Prostate gland (tissue), 2 donors: ENCODE data around the gene LAMA4. TPM values are rescaled to one million over a fixed set of nuclear protein-coding genes. Genes with fewer than 3 reads are reported as not detected.

Source experiments
- DNase-seq: peaks from one replicate; pipeline ENCODE4 v3.0.0-alpha.2; 2019; ENCODE audit warnings: low spot score
- H3K27ac ChIP-seq, 2 donors: fragments of 200-600 bp; sonication (generic); 2 replicates each; pipeline ENCODE4 v1.5.1; 2017 to 2019
- H3K27me3 ChIP-seq: fragments of 200-600 bp; sonication (generic); replicated peaks from 2 replicates; pipeline ENCODE4 v1.5.1; 2019; ENCODE audit not compliant: insufficient read depth
- H3K36me3 ChIP-seq, 2 donors: fragments of 200-600 bp; sonication (generic); 1 replicate in 1 of 2; 2 replicates in 1 of 2; pipeline versions ENCODE4 v1.5.1 to v1.8.1; 2017 to 2019
- H3K4me1 ChIP-seq: fragments of 200-600 bp; sonication (generic); replicated peaks from 2 replicates; pipeline ENCODE4 v1.5.1; 2019
- H3K4me3 ChIP-seq, 2 donors: fragments of 200-600 bp; sonication (generic); 2 replicates each; pipeline ENCODE4 v1.5.1; 2017 to 2019
- H3K9me3 ChIP-seq: fragments of 200-600 bp; sonication (generic); 2 replicates; pipeline ENCODE4 v1.5.1; 2017
- CTCF ChIP-seq, 4 experiments: fragments of 200-600 bp in 2 of 4; fragments of 450-650 bp in 2 of 4; sonication (generic) in 2 of 4; IDR thresholded peaks; 1 replicate in 3 of 4; 2 replicates in 1 of 4; pipeline ENCODE4 v1.5.1; 2016 to 2019; ENCODE audit warnings: antibody characterized with exemption in 4 of 4, mild to moderate bottlenecking in 2 of 4, moderate library complexity in 2 of 4
- POLR2A ChIP-seq: fragments of 450-650 bp; IDR thresholded peaks from one replicate; pipeline ENCODE4 v1.6.1; 2016; ENCODE audit warnings: antibody characterized with exemption, mild to moderate bottlenecking
- POLR2AphosphoS5 ChIP-seq: sonication (generic); formaldehyde crosslinking; IDR thresholded peaks from one replicate; pipeline ENCODE4 v1.6.1; 2017; ENCODE audit warnings: antibody characterized with exemption
- WGBS: methylation state at CpG from one replicate; pipeline ENCODE4 v1.1.5; 2018; 5-methylcytosine and 5-hydroxymethylcytosine counted together
- intact Hi-C: fragments of 100-400 bp; cut with DNase I; formaldehyde crosslinking; loops from one replicate; pipeline ENCODE4 v1.14.2; 2022
- total RNA-seq, 2 donors: library from RNA; depleted of rRNA; stranded (reverse); fragments of >200 nt; gene quantifications; one replicate each; pipeline ENCODE4 v1.1.0, GENCODE V29; 2016

Gene LAMA4
- total RNA-seq, 2 donors from 2014 or later, result 9.6 to 48.3 TPM

- 29% methylated on average over 21 of the region's 21 CpGs for WGBS
- Histone ChIP-seq H3K9me3 (no peaks in the 10 kb centered on the region), H3K27me3 (no peaks in the 10 kb centered on the region), H3K27ac (no peak overlapping the region), H3K4me1 (no peaks in the 10 kb centered on the region), H3K4me3 (no peak overlapping the region), H3K36me3 (no peaks in the 10 kb centered on the region)
- DNase-seq, result peak; percentile 46
- peak; percentile 37 to 68 (median 60) for TF ChIP-seq CTCF (IDR thresholded peaks at IDR 0.05)
- no peak for TF ChIP-seq POLR2AphosphoS5
- intact Hi-C loops, result loop anchor here (5.0 kb wide), 1 partner anchor 76 kb away; the partner anchor contains the start of genes FAM229B and TUBE1
Measured at GRCh38 chr6:112163295-112164257, 90.8 kb downstream of the LAMA4 start.

- Histone ChIP-seq H3K36me3 (no peaks in the 10 kb centered on the region), H3K4me1 (no peaks in the 10 kb centered on the region), H3K27ac (no peak overlapping the region), H3K27me3 (no peaks in the 10 kb centered on the region), H3K4me3 (no peak overlapping the region), H3K9me3 (no peaks in the 10 kb centered on the region)
- DNase-seq, result no peak
- no peak for TF ChIP-seq CTCF (IDR thresholded peaks at IDR 0.05)
- TF ChIP-seq POLR2A, result no peak
- WGBS, result 89% methylated on average over 1 of the region's 1 CpG
- intact Hi-C loops, result loop anchor here (5.0 kb wide), 1 partner anchor 73 kb away; the partner anchor contains the start of genes FAM229B and TUBE1
Measured at GRCh38 chr6:112160745-112161144, 93.6 kb downstream of the LAMA4 start.

GRCh38 chr6:112156668-112157067 lies 97.7 kb downstream of the LAMA4 start:
- H3K27me3 ChIP-seq, result no peaks in the 10 kb centered on the region
- H3K36me3 ChIP-seq, result no peaks in the 10 kb centered on the region
- H3K27ac ChIP-seq, result no peak overlapping the region
- TF ChIP-seq POLR2A (no peak), POLR2AphosphoS5 (no peak), CTCF (IDR thresholded peaks at IDR 0.05) (no peak)
- 93% methylated on average over 4 of the region's 4 CpGs for WGBS
- no peaks in the 10 kb centered on the region for H3K4me1 ChIP-seq
- DNase-seq, result no peak
- no peaks in the 10 kb centered on the region for H3K9me3 ChIP-seq
- no peak overlapping the region for H3K4me3 ChIP-seq
- intact Hi-C loops, result no loop called here

GRCh38 chr6:112155886-112156285 lies 98.5 kb downstream of the LAMA4 start:
- Histone ChIP-seq H3K9me3 (no peaks in the 10 kb centered on the region), H3K27me3 (no peaks in the 10 kb centered on the region), H3K4me1 (no peaks in the 10 kb centered on the region), H3K36me3 (no peaks in the 10 kb centered on the region), H3K4me3 (no peak overlapping the region), H3K27ac (no peak overlapping the region)
- no peak for DNase-seq
- TF ChIP-seq CTCF (IDR thresholded peaks at IDR 0.05), result no peak
- 57% methylated on average over 3 of the region's 3 CpGs for WGBS
- intact Hi-C loops, result no loop called here

- Histone ChIP-seq H3K27me3 (no peaks in the 10 kb centered on the region), H3K9me3 (no peaks in the 10 kb centered on the region), H3K27ac (no peak overlapping the region), H3K36me3 (no peaks in the 10 kb centered on the region), H3K4me3 (no peak overlapping the region), H3K4me1 (no peaks in the 10 kb centered on the region)
- no peak for DNase-seq
- 88% methylated on average over 2 of the region's 2 CpGs for WGBS
- intact Hi-C loops, result no loop called here
- no peak for TF ChIP-seq CTCF (IDR thresholded peaks at IDR 0.05)
- TF ChIP-seq POLR2A, result no peak
- TF ChIP-seq POLR2AphosphoS5, result no peak
Measured at GRCh38 chr6:112154711-112155110, 99.7 kb downstream of the LAMA4 start.
